NB4 (cell line): ENCODE data around the gene XCL1.

Experiments
- POLR2A ChIP-seq: IDR thresholded peaks from 2 replicates; pipeline ENCODE4 v1.6.1; 2011; ENCODE audit warnings: mild to moderate bottlenecking; ENCODE audit not compliant: insufficient read length; ENCODE audit errors: extremely low read depth
- TF ChIP-seq, protein P1 (sequence below): IDR thresholded peaks from one replicate; pipeline ENCODE4 v1.5.1; 2012; ENCODE audit warnings: low read depth, low read length

DNA sequence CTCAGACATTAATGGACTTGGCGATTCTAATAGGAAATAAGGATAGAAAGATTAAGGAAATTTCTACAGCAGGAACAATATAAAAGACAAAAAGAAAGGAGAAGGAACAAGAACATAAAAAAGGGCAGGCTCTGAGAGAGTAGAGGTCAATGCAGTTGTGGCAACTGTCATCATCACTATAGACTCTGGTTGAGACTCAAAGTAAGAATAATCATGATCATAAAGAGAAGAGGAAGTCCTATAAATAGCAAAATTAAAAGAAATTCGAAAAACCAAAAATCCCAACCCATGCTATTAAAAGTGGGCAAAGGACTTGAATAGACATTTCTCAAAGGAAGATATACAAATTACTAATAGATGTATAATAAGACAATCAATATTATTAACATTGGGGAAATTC, 14.4 kb upstream of the XCL1 start:
- TF ChIP-seq POLR2A = no peak
- TF ChIP-seq, protein P1, sequence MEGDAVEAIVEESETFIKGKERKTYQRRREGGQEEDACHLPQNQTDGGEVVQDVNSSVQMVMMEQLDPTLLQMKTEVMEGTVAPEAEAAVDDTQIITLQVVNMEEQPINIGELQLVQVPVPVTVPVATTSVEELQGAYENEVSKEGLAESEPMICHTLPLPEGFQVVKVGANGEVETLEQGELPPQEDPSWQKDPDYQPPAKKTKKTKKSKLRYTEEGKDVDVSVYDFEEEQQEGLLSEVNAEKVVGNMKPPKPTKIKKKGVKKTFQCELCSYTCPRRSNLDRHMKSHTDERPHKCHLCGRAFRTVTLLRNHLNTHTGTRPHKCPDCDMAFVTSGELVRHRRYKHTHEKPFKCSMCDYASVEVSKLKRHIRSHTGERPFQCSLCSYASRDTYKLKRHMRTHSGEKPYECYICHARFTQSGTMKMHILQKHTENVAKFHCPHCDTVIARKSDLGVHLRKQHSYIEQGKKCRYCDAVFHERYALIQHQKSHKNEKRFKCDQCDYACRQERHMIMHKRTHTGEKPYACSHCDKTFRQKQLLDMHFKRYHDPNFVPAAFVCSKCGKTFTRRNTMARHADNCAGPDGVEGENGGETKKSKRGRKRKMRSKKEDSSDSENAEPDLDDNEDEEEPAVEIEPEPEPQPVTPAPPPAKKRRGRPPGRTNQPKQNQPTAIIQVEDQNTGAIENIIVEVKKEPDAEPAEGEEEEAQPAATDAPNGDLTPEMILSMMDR = no peak
